GM20000 (cell line): ENCODE measurements around the gene LUM.

ENCODE experiments used
- DNase-seq: peaks from one replicate; pipeline ENCODE4 v3.0.0; 2012; ENCODE audit warnings: low spot score
- CTCF ChIP-seq: IDR thresholded peaks from 2 replicates; pipeline ENCODE4 v1.5.1; 2012; ENCODE audit warnings: mild to moderate bottlenecking, control low read depth; ENCODE audit errors: extremely low read depth, missing control alignments

The LUM gene

GRCh38 chr12:91111366-91112325 lies at the start of gene LUM:
LUM (minus strand) TSS chr12:91111494; CDS start chr12:91108979, 2,515 bp downstream.
- DNase-seq: no peak
- TF ChIP-seq CTCF: no peak

DNA sequence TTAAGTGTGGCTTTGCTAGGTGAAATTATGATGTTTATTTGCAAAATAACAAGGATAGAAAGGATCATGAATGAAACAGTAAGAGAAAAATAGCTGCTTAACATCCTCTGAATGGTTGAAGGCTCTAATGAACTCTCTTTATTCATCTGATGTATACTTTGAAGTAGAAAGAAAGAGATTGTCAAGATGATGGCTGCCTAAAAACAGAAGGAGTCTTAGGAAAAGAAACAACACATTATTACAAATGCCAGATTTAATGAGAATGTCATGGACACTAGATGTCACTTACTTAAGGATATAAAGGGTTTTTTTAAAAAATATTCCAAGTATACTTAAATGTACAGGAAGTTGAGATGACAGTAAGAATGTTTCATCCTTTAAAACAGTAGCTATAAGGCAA lies 49.7 kb upstream of the LUM start:
- no peak for DNase-seq
- no peak for TF ChIP-seq CTCF

DNA sequence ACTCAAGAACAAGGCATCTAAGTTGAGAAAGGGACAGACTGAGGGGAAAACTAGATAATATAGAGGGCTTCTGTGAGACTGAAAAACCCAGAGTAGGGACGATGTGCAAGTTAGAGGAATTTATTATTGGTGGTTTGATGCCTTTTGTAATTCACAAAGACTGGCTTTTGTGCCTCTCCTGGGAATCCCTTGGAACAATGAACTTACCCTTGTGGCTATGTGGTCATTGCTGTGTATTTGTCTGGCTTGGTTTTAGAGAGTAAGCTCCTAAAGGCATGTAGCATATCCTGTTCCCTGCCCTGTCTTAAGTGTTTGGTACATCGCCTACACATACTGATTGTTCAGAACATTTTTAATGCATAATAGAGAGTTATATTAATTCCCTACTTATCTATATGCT lies 44.7 kb upstream of the LUM start:
- TF ChIP-seq CTCF: no peak
- no peak for DNase-seq

DNA sequence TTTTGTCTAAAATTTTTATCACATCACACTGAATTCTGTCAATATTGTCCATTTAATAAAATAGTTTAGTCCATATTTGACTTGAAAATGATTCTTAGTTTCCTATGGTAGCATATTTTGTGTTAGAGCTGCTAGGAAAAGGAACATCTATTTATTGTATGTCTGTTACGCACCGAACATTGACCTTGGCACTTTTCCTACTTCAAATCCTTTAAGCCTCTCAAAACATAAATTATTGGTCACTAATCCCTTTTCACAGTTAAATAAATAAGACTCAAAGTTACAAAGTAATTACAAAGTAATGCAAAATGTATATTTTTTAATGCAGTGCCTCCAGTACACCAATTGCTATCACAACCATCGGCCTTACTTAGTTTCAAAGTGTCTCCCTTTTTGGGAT lies 42.8 kb upstream of the LUM start:
- no peak for DNase-seq
- TF ChIP-seq CTCF: no peak

- DNase-seq: no peak
- no peak for TF ChIP-seq CTCF
Measured at GRCh38 chr12:91144053-91144452, 32.8 kb upstream of the LUM start.

GRCh38 chr12:91143206-91143605 lies 31.9 kb upstream of the LUM start:
- no peak for DNase-seq
- no peak for TF ChIP-seq CTCF

DNA sequence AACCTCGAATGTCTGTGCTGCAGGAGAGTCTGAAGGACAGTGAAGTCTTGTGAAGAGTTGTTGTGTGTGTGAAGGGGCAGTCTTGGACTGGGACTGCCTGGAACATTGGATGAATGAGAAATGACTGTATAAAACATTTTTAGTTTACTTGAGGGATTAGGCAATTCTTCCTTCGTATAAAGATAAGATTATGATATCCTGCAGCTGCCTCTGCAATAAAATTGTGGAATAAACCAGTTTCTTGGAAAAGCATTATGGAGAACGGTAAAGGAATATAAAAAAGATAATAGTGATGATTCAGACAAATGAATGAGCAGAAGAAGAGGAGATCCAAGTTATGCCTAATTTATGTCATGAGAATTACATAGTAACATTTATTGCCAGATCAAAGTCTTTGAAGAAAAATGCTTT lies 30.9 kb upstream of the LUM start:
- no peak for DNase-seq
- TF ChIP-seq CTCF: no peak
